Neural cell (in vitro differentiated cells): ENCODE data around the gene MARCHF7. TPM values are rescaled to one million over a fixed set of nuclear protein-coding genes. Genes with fewer than 3 reads are reported as not detected.

Experiments
- H2AFZ ChIP-seq: fragments of 200-600, 300-800 bp; sonication (generic), shearing (Covaris generic); 2 replicates; pipeline ENCODE4 v1.6.0; 2014; ENCODE audit warnings: low read depth, mild to moderate bottlenecking, antibody characterized with exemption, low read length, moderate library complexity
- H3F3A ChIP-seq: fragments of 200-600 bp; shearing (Covaris generic); 2 replicates; pipeline ENCODE4 v1.6.1; 2016; ENCODE audit warnings: mild to moderate bottlenecking, moderate library complexity, mixed read lengths, antibody characterized with exemption, low read length; ENCODE audit not compliant: insufficient read depth, poor library complexity, severe bottlenecking
- H3K27ac ChIP-seq: fragments of 200-600, 300-800 bp; sonication (generic), shearing (Covaris generic); 2 replicates; pipeline ENCODE4 v1.5.1; 2014; ENCODE audit warnings: mild to moderate bottlenecking, low read length, moderate library complexity
- H3K27me3 ChIP-seq: fragments of 300-800, 200-600 bp; sonication (generic), shearing (Covaris generic); 2 replicates; pipeline ENCODE4 v1.6.0; 2014; ENCODE audit warnings: mild to moderate bottlenecking, low read depth, low read length, moderate library complexity; ENCODE audit not compliant: insufficient read depth
- H3K36me3 ChIP-seq: fragments of 300-800, 200-600 bp; sonication (generic), shearing (Covaris generic); 2 replicates; pipeline ENCODE4 v1.5.1; 2014; ENCODE audit warnings: mild to moderate bottlenecking, antibody characterized with exemption, low read length, moderate library complexity; ENCODE audit not compliant: insufficient read depth
- H3K4me2 ChIP-seq: fragments of 300-800, 200-600 bp; sonication (generic), shearing (Covaris generic); 2 replicates; pipeline ENCODE4 v1.6.0; 2014; ENCODE audit warnings: mild to moderate bottlenecking, low read length
- H3K4me3 ChIP-seq: fragments of 300-800, 200-600 bp; sonication (generic), shearing (Covaris generic); 2 replicates; pipeline ENCODE4 v1.5.1; 2014; ENCODE audit warnings: mild to moderate bottlenecking, low read length, moderate library complexity
- H3K79me2 ChIP-seq: fragments of 200-600 bp; shearing (Covaris generic); replicated peaks from 2 replicates; pipeline ENCODE4 v1.6.0; 2014; ENCODE audit warnings: mild to moderate bottlenecking, low read length, moderate library complexity; ENCODE audit not compliant: insufficient read depth
- H3K9ac ChIP-seq: fragments of 300-800, 200-600 bp; sonication (generic), shearing (Covaris generic); 2 replicates; pipeline ENCODE4 v1.6.1; 2016; ENCODE audit warnings: mild to moderate bottlenecking, low read length, mixed read lengths
- H3K9me2 ChIP-seq: fragments of 200-600 bp; shearing (Covaris generic); 2 replicates; pipeline ENCODE4 v1.6.1; 2016; ENCODE audit warnings: mild to moderate bottlenecking, low read length, mixed read lengths; ENCODE audit not compliant: insufficient read depth
- H3K9me3 ChIP-seq: fragments of 200-600, 300-800 bp; sonication (generic), shearing (Covaris generic); 2 replicates; pipeline ENCODE4 v1.6.1; 2016; ENCODE audit warnings: mild to moderate bottlenecking, mixed run types, low read length, moderate library complexity, mixed read lengths
- H4K20me1 ChIP-seq: fragments of 200-600 bp; shearing (Covaris generic); 2 replicates; pipeline ENCODE4 v1.6.1; 2016; ENCODE audit warnings: mild to moderate bottlenecking, mixed run types; ENCODE audit not compliant: insufficient read depth
- CTCF ChIP-seq: fragments of 450-650 bp; IDR thresholded peaks from 2 replicates; pipeline ENCODE4 v1.5.1; 2014; ENCODE audit warnings: antibody characterized with exemption, mild to moderate bottlenecking, moderate library complexity; ENCODE audit not compliant: poor library complexity, severe bottlenecking
- EP300 ChIP-seq: fragments of 450-650 bp; conservative IDR thresholded peaks from 2 replicates; pipeline ENCODE4 v1.6.1; 2014; ENCODE audit warnings: antibody characterized with exemption, mild to moderate bottlenecking, moderate library complexity; ENCODE audit not compliant: poor library complexity, severe bottlenecking
- EZH2 ChIP-seq: fragments of 200-600, 300-800 bp; shearing (Covaris generic), sonication (generic); IDR thresholded peaks from 2 replicates; pipeline ENCODE4 v1.6.1; 2014; ENCODE audit warnings: antibody characterized with exemption, low read length, borderline replicate concordance, mild to moderate bottlenecking; ENCODE audit not compliant: insufficient read depth, poor library complexity, severe bottlenecking
- MXI1 ChIP-seq: fragments of 450-650 bp; conservative IDR thresholded peaks from 2 replicates; pipeline ENCODE4 v1.6.1; 2014; ENCODE audit warnings: antibody characterized with exemption, mild to moderate bottlenecking; ENCODE audit not compliant: poor library complexity, severe bottlenecking
- POLR2AphosphoS5 ChIP-seq: IDR thresholded peaks from 2 replicates; pipeline ENCODE4 v1.6.1; 2012
- RAD21 ChIP-seq: fragments of 450-650 bp; conservative IDR thresholded peaks from 2 replicates; pipeline ENCODE4 v1.6.1; 2014; ENCODE audit warnings: antibody characterized with exemption, mild to moderate bottlenecking, moderate library complexity
- REST ChIP-seq: IDR thresholded peaks from 2 replicates; pipeline ENCODE4 v1.6.1; 2012; ENCODE audit warnings: borderline replicate concordance
- SMC3 ChIP-seq: fragments of 450-650 bp; conservative IDR thresholded peaks from 2 replicates; pipeline ENCODE4 v1.6.1; 2014; ENCODE audit warnings: antibody characterized with exemption, mild to moderate bottlenecking, moderate library complexity; ENCODE audit not compliant: poor library complexity
- TAF1 ChIP-seq: IDR thresholded peaks from 2 replicates; pipeline ENCODE4 v1.6.1; 2012; ENCODE audit warnings: low read depth
- polyA plus RNA-seq: library from polyadenylated mRNA; depleted of rRNA; stranded (reverse); fragments of >200 nt; gene quantifications from 2 replicates; pipeline ENCODE4 v1.2.3, GENCODE V29; 2014

The MARCHF7 gene
- polyA plus RNA-seq, 1 donor from 2014 or later, result 193 TPM

- H3K36me3 ChIP-seq, result no peaks in the 10 kb centered on the region
- H2AFZ ChIP-seq, result no peak overlapping the region
- H3K4me2 ChIP-seq, result no peak overlapping the region
- H3K4me3 ChIP-seq, result no peak overlapping the region
- H3F3A ChIP-seq, result peaks cover 1% of the 10 kb centered on the region
- H3K9ac ChIP-seq, result no peak overlapping the region
- H3K9me3 ChIP-seq, result no peaks in the 10 kb centered on the region
- no peaks in the 10 kb centered on the region for H3K27me3 ChIP-seq
- H3K27ac ChIP-seq, result no peak overlapping the region
- H3K9me2 ChIP-seq, result no peaks in the 10 kb centered on the region
- H4K20me1 ChIP-seq, result no peaks in the 10 kb centered on the region
- TF ChIP-seq EP300 (no peak), POLR2AphosphoS5 (no peak), EZH2 (no peak), MXI1 (no peak), TAF1 (no peak), REST (no peak), RAD21 (no peak), CTCF (no peak), SMC3 (no peak)
- H3K79me2 ChIP-seq, result no peaks in the 10 kb centered on the region
Measured at GRCh38 chr2:159706385-159706980, 5.8 kb upstream of the MARCHF7 start.

GRCh38 chr2:159708066-159708760 is 4.1 kb upstream of the MARCHF7 start:
- Histone ChIP-seq H2AFZ (no peak overlapping the region), H3K27me3 (no peaks in the 10 kb centered on the region), H3K36me3 (no peaks in the 10 kb centered on the region), H3K79me2 (peaks cover 6% of the 10 kb centered on the region), H3K9me2 (no peaks in the 10 kb centered on the region), H3K4me3 (no peak overlapping the region), H3K27ac (no peak overlapping the region), H3K4me2 (no peak overlapping the region), H3K9ac (no peak overlapping the region), H4K20me1 (no peaks in the 10 kb centered on the region), H3F3A (peaks cover 6% of the 10 kb centered on the region), H3K9me3 (no peaks in the 10 kb centered on the region)
- TF ChIP-seq EZH2 (no peak), MXI1 (no peak)
